H1 (cell line): ENCODE data around the gene GRIP2. TPM values are rescaled to one million over a fixed set of nuclear protein-coding genes. Genes with fewer than 3 reads are reported as not detected.

ENCODE experiments used
- ATF3 ChIP-seq: IDR thresholded peaks from 2 replicates; pipeline ENCODE4 v1.6.1; 2011; ENCODE audit warnings: low read depth, mild to moderate bottlenecking, low read length; ENCODE audit not compliant: insufficient read depth
- CHD7 ChIP-seq: fragments of 300-600 bp; sonication (generic); IDR thresholded peaks from 2 replicates; pipeline ENCODE4 v1.7.1; 2012; ENCODE audit warnings: low read length, moderate library complexity, mild to moderate bottlenecking, inconsistent platforms; ENCODE audit not compliant: insufficient replicate concordance
- GABPA ChIP-seq: IDR thresholded peaks from 2 replicates; pipeline ENCODE4 v1.6.1; 2011; ENCODE audit warnings: mild to moderate bottlenecking, low read length, moderate library complexity, borderline replicate concordance; ENCODE audit not compliant: insufficient read depth
- POU5F1 ChIP-seq: IDR thresholded peaks from 2 replicates; pipeline ENCODE4 v1.6.1; 2011; ENCODE audit warnings: low read depth, mild to moderate bottlenecking, low read length, moderate library complexity
- RAD21 ChIP-seq, 2 experiments: IDR thresholded peaks in 1 of 2; conservative IDR thresholded peaks in 1 of 2; 2 replicates each; pipeline ENCODE4 v1.6.1; 2011; ENCODE audit warnings: low read depth in 2 of 2, low read length in 2 of 2, improper control_type of control experiment in 1 of 2, inconsistent platforms in 1 of 2, mild to moderate bottlenecking in 1 of 2, moderate library complexity in 1 of 2
- RNF2 ChIP-seq: fragments of 200-900, 300-1000 bp; sonication (generic); IDR thresholded peaks from 2 replicates; pipeline ENCODE4 v1.7.1; 2016; ENCODE audit warnings: borderline replicate concordance, low read depth, mild to moderate bottlenecking, antibody characterized with exemption, low read length; ENCODE audit not compliant: poor library complexity, severe bottlenecking; ENCODE audit errors: missing control alignments
- SP2 ChIP-seq: IDR thresholded peaks from 2 replicates; pipeline ENCODE4 v1.6.1; 2012; ENCODE audit warnings: mild to moderate bottlenecking, low read length, inconsistent platforms
- TAF1 ChIP-seq: IDR thresholded peaks from 2 replicates; pipeline ENCODE4 v1.6.1; 2011; ENCODE audit warnings: mild to moderate bottlenecking, low read depth, low read length
- TAF7 ChIP-seq: optimal IDR thresholded peaks from 2 replicates; pipeline ENCODE3; 2011; ENCODE audit warnings: low read depth, mild to moderate bottlenecking, inconsistent platforms, low read length, moderate library complexity, borderline replicate concordance
- polyA plus RNA-seq, 7 experiments: library from polyadenylated mRNA; depleted of rRNA in 3 of 7; stranded (reverse) in 5 of 7; unstranded in 2 of 7; fragments of >200 nt in 5 of 7; fragments of 200-250 nt in 2 of 7; gene quantifications; 1 replicate in 5 of 7; 2 replicates in 1 of 7; 4 replicates in 1 of 7; pipeline versions ENCODE4 v1.2.1 to v1.2.3, GENCODE V29; 2011 to 2013; ENCODE audit warnings: missing spikeins in 2 of 7, mixed read lengths in 2 of 7
- total RNA-seq: library from RNA; stranded (reverse); fragmentation: NEBNext Ultra II Directional; extraction: Animal tissue kit (Norgen Biotek cat#: 25700); gene quantifications from 2 replicates; pipeline ENCODE4 v1.2.1, GENCODE V29; 2021

GRIP2 gene
- total and polyA plus RNA-seq, 2 of the 8 experiments (the other 6 are each of a cell fraction or from before 2014, with no cell fraction given): 2.5 to 6.4 TPM

GRCh38 chr3:14518893-14519292 lies 21.2 kb downstream of the GRIP2 start (continued):
- TF ChIP-seq CHD7 (no peak), SP2 (no peak), ATF3 (no peak), RAD21 (IDR thresholded peaks at IDR 0.05 in 1 of 2, conservative IDR thresholded peaks at IDR 0.05 in 1 of 2; ENCODE audit: low read depth in 2 of 2, low read length in 2 of 2) (no peak), TAF1 (no peak), TAF7 (no peak), RNF2 (no peak), POU5F1 (no peak), GABPA (no peak)
- TF ChIP-seq, all 59 proteins: peak for 0
